Activated T-helper 1 cell treated with anti-CD3 and anti-CD28 coated beads, Interleukin-2, amount 50 U/mL, for 16 hours (primary cell): ENCODE measurements around the gene MEFV.
"Not testable (repeated sequence)": the region's sequence is repeated elsewhere in the genome, so short reads cannot be mapped to it uniquely, and the experiment has no call there.

Experiments
- DNase-seq, 2 donors: peaks; one replicate each; pipeline ENCODE4 v3.0.0-alpha.2; 2020; ENCODE audit warnings: low read depth in 1 of 2, low spot score in 1 of 2

Gene MEFV

DNA sequence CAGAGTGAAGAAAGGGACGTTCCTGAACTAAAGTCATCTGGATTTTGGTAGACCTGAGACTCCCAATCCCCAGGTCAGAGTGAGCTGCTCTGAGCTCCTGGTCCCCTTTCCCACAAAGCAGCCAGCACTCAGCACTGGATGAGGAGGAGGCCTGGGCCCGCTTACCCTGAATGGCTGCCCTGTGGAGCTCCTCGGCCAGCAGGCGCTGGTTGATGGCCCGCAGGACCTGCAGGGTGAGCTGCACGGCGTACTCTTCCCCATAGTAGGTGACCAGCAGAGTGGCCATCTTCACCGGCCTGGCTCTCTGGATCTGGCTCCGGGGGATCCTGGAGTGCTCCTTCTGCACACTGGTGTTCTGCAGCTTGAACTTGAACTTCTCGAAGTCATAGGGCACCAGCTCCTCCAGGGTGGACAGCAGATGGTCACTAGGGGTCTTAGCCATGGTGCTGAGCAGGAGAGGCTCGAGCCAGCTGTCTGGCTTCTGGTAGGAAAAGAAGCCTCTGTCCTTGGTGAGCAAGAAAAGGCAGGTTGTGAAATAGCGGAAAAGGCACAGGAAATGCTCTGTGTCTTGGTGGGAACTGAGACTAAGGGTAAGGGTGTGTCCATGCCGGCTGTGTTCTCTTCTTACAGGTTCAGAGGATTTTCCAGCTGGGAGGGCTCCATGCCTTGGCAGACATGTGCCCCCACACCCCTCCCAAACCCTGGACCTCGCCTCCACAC lies at the start of gene MEFV:
Gene MEFV (minus strand): TSS at position 488 of the 720 bp plus-strand sequence. CDS start 46 bp downstream, at position 442.
- DNase-seq: no peak

GRCh38 chr16:3306078-3306477 lies 49.6 kb upstream of the MEFV start:
- no peak for DNase-seq

GRCh38 chr16:3305109-3306068 lies 49.0 kb upstream of the MEFV start, which contains the start of the genes TIGD7 and ZNF75A:
Gene TIGD7, minus strand, starts transcription at chr16:3305430. Its CDS starts 4,816 bp downstream, at chr16:3300614.
Gene ZNF75A, plus strand, starts transcription at chr16:3305497. Its CDS starts 2,932 bp downstream, at chr16:3308429.
- DNase-seq: peak; percentile 58 to 67

DNA sequence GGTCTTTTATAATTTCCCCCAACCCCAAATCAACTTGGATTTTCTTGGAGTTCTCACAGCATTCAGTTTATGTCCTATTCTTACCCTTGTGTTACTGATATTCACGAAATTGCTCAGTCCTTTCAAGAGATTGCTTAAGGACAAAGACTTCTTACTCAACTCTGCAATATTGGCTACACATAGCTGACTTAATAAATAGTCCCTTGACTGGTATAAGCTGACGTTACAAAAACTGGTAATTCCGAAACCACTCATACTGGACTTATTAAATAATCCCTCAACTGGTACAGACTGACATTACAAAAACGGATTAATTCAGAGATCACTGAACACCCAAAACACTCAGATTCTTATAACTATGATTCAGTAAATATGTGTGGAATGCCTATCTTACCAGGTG lies 47.9 kb upstream of the MEFV start:
- no peak for DNase-seq

GRCh38 chr16:3295783-3296182 lies 39.4 kb upstream of the MEFV start:
- no peak for DNase-seq

DNA sequence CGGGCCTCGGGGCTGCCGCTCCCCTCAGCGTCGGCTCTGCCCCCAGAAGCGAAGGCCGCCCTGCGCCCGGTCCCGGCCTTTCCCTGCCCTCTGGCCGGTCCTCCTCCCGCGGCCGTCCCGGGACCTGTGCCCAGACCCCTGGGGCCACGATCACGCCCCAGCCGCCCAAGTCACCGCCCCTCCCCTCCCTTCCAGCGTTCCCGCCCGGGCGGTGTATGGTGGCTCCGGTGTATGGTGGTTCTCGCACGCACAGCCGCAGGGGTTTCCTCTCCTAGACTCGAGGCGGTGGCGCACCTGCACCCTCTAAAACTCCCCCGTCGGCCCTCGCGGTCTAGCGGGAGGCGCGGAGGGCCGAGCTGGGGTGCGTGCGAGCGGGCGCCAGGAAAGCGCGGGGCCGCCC lies 38.8 kb upstream of the MEFV start:
- DNase-seq: no peak

GRCh38 chr16:3292604-3293003 lies 36.2 kb upstream of the MEFV start:
- no peak for DNase-seq

DNA sequence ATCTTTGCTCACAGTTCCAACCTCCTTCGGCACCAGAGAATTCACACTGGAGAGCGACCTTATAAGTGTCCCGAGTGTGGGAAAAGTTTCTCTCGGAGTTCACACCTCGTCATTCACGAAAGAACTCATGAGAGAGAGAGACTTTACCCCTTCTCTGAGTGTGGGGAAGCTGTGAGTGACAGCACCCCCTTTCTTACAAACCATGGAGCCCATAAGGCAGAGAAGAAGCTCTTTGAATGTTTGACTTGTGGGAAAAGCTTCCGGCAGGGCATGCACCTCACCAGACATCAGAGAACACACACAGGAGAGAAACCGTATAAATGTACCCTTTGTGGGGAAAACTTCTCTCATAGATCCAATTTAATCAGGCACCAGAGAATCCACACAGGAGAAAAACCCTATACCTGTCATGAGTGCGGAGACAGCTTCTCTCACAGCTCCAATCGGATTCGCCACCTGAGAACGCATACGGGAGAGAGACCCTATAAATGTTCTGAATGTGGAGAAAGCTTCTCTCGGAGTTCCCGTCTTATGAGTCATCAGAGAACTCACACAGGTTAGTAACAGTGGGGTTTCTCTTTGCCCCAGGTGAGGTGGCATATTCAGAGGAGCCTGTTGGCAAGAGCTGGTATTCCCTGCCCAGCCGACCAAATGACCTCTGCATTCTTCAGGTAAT lies 33.7 kb upstream of the MEFV start:
- DNase-seq: no peak

DNA sequence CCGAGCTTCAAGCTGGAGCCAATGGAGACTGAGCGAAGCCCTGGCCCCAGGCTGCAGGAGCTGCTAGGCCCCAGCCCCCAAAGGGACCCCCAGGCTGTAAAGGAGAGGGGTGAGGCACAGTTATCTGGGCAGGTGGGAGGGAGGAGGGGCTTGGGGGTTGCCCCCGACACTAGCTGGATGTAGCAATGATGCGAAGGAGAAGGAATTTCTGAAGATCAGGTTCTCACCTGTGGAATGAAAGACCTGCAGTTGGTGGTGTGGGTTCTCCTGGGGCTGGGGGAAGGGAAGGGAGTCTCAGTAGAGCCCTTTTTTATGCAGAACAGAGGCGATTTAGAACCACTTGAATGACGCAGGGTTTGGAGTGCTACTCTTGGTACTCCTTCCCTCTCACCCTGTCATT lies 28.7 kb upstream of the MEFV start:
- DNase-seq: no peak

DNA sequence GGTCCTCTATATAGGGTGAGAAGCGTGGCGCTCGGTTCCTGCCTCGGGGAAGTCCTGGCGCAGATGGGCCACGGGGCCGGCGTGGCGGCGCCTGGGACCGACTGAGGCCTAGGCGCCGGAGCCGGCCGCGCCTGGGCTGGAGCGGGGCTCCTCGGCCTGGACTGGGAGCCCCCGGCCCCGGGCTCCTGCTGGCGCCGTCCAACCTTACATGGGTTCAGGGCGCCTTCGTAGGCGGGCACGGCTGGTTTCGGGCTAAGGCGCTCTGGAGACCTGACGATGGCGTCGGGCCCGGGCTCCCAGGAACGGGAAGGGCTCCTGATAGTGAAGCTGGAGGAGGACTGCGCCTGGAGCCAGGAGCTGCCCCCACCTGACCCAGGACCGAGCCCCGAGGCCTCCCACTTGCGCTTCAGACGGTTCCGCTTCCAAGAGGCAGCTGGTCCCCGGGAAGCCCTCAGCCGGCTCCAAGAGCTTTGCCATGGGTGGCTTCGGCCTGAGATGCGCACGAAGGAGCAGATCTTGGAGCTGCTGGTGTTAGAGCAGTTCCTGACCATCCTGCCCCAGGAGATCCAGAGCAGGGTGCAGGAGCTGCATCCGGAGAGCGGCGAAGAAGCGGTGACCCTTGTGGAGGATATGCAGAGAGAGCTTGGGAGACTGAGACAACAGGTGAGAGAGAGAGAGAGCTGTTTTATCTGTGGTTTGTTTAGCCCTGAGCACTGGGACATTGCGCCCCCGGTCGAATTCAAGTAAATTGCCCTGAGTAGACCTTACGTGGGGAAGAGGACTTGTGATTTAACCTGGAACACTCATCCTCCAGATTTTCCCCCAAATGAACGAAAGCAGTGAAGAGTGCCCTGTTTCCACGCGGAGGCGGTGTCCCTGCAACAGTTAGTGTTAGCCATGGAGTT lies 27.4 kb upstream of the MEFV start:
- DNase-seq: no peak

DNA sequence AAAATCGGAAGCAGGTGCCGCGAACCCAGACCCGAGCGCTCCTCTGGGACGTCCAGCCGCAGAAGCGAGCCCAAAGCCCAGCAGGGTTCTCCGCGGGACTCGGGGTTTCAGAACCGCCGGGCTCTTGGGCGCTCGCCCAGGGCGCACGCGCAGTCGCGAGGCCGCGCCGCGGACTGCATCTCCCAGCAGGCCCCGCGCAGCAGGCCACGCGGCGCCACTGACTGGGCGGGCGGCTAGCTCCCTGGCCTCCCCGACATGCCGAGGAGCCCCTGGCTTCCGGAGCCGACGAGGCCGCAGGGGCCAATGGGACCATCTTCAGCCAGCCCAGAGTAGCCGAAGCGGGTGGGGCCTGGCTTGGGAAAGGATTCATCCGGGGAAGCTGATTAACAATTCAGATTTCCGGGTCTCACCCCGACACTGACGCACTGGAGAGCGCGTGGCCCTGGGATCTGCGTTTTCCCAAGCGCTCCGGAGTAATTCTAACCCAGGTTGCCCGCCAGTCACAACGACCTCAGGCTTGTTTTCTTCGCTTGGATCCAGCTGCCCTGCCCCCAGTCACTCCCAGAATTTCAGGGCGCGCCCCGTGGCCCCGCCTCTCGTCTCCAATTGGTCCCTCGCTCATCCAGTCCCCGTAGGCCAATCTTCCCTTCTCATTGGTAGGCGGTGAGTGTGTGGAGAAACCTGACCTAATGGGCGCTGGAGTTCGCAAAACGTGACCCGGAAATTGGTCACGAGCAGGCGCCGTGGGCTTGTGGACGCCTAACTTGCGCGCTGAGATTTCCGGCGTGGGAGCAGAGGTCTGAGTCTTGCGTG lies 26.5 kb upstream of the MEFV start, which contains the start of gene ZNF263:
Gene ZNF263 (plus strand): TSS at position 762 of the 813 bp plus-strand sequence. CDS start 328 bp downstream, outside the sequence.
- peak; percentile 82 to 86 for DNase-seq

- DNase-seq: peak in 1 of 2 donors; percentile 9
Observed at GRCh38 chr16:3282103-3282729, 25.8 kb upstream of the MEFV start.

- DNase-seq: no peak
Observed at GRCh38 chr16:3281222-3281820, 24.9 kb upstream of the MEFV start.

DNA sequence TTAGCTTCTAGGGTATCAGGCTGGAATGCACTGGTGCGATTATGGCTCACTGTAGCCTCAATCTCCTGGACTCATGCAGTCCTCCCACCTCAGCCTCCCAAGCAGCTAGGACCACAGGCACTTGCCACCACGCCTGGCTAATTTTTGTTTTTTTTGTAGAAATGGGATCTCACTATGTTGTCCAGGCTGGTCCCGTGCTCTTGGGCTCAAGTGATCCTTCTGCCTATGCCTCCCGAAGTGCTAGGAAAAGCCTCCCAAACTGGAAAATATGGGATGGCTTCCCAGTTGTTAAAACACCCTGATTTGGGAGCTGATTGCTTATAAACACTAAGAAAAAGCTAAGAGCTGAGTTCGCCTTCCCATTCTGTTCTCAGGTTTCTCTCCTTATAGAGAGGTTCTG lies 20.2 kb upstream of the MEFV start:
- DNase-seq: no peak

- no peak for DNase-seq
Observed at GRCh38 chr16:3274947-3275346, 18.5 kb upstream of the MEFV start.

GRCh38 chr16:3274490-3274889 lies 18.1 kb upstream of the MEFV start:
- no peak for DNase-seq

DNA sequence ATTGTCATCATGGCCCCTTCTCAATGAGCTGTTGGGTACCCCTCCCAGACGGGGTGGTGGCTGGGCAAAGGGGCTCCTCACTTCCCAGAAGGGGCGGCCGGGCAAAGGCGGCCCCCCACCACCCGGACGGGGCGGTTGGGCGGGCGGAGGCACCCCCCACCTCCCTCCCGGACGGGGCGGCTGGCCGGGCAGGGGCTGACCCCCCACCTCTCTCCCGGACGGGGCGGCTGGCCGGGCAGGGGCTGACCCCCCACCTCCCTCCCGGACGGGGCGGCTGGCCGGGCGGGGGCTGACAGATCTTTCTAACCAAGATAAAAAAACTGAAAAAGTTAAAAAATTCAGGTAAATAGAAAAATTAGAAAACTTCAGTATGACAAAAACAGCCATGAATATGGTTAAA lies 14.8 kb upstream of the MEFV start:
- DNase-seq: not testable (repeated sequence)

GRCh38 chr16:3270718-3271117 lies 14.3 kb upstream of the MEFV start:
- DNase-seq: not testable (repeated sequence)
